SK-N-SH (cell line): ENCODE data around the gene SLC13A1. TPM values are rescaled to one million over a fixed set of nuclear protein-coding genes. Genes with fewer than 3 reads are reported as not detected.

Experiments used
- CTCF ChIA-PET: fragments of 300-600, 350-600 bp; formaldehyde crosslinking; extraction: SDS; loops from one replicate; lab custom pipeline; 2021; lab: Yijun Ruan, JAX
- POLR2A ChIA-PET: fragments of 350-600 bp; sonication (Branson Sonifier 250); formaldehyde crosslinking; extraction: SDS; loops from one replicate; lab custom pipeline; 2020; ENCODE audit warnings: antibody characterized with exemption, inconsistent platforms; lab: Yijun Ruan, JAX
- DNase-seq: peaks from one replicate; pipeline ENCODE4 v3.0.0; 2012
- H2AFZ ChIP-seq: fragments of 200-600 bp; sonication (generic); 2 replicates; pipeline ENCODE4 v1.8.1; 2016; ENCODE audit warnings: antibody characterized with exemption, mild to moderate bottlenecking, low read depth
- H3F3A ChIP-seq: fragments of 200-600 bp; sonication (generic); replicated peaks from 2 replicates; pipeline ENCODE3; 2016; ENCODE audit warnings: antibody characterized with exemption, mild to moderate bottlenecking; ENCODE audit not compliant: insufficient read depth
- H3K27ac ChIP-seq, 2 experiments: fragments of 200-500 bp in 1 of 2; fragments of 200-600 bp in 1 of 2; sonication (Bioruptor generic) in 1 of 2; sonication (generic), shearing (Covaris generic) in 1 of 2; 2 replicates each; pipeline versions ENCODE4 v1.5.1 to v1.6.1; 2014 to 2016; ENCODE audit warnings: low read depth in 2 of 2, inconsistent platforms in 1 of 2, low read length in 1 of 2, mild to moderate bottlenecking in 1 of 2, mixed read lengths in 1 of 2
- H3K27me3 ChIP-seq: fragments of 200-600 bp; sonication (generic), shearing (Covaris generic); 2 replicates; pipeline ENCODE4 v1.6.1; 2016; ENCODE audit warnings: mixed run types; ENCODE audit not compliant: insufficient read depth
- H3K36me3 ChIP-seq, 2 experiments: fragments of 200-500 bp in 1 of 2; fragments of 200-600 bp in 1 of 2; sonication (Bioruptor generic) in 1 of 2; sonication (generic) in 1 of 2; replicated peaks in 1 of 2; 2 replicates each; pipeline versions ENCODE3 to v1.5.1; 2014 to 2016; ENCODE audit warnings: low read length in 1 of 2, mild to moderate bottlenecking in 1 of 2; ENCODE audit not compliant: insufficient read depth in 2 of 2, control insufficient read depth in 1 of 2
- H3K4me1 ChIP-seq, 2 experiments: fragments of 200-500 bp in 1 of 2; fragments of 200-600 bp in 1 of 2; sonication (Bioruptor generic) in 1 of 2; sonication (generic), shearing (Covaris generic) in 1 of 2; 2 replicates each; pipeline versions ENCODE4 v1.5.1 to v1.6.1; 2014 to 2016; ENCODE audit warnings: low read depth in 1 of 2, low read length in 1 of 2, mixed run types in 1 of 2; ENCODE audit not compliant: insufficient read depth in 2 of 2, control insufficient read depth in 1 of 2
- H3K4me2 ChIP-seq: fragments of 200-600 bp; sonication (generic), shearing (Covaris generic); 2 replicates; pipeline ENCODE4 v1.6.1; 2017; ENCODE audit warnings: mixed run types
- H3K4me3 ChIP-seq, 2 experiments: fragments of 200-500 bp in 1 of 2; fragments of 200-600 bp in 1 of 2; sonication (Bioruptor generic) in 1 of 2; sonication (generic), shearing (Covaris generic) in 1 of 2; 2 replicates each; pipeline versions ENCODE4 v1.5.1 to v1.8.1; 2014 to 2016; ENCODE audit warnings: low read depth in 2 of 2, inconsistent platforms in 1 of 2, low read length in 1 of 2, mild to moderate bottlenecking in 1 of 2, mixed read lengths in 1 of 2, moderate library complexity in 1 of 2
- H3K79me2 ChIP-seq: fragments of 200-600 bp; sonication (generic); 2 replicates; pipeline ENCODE4 v1.8.1; 2017; ENCODE audit warnings: mild to moderate bottlenecking; ENCODE audit not compliant: insufficient read depth
- H3K9ac ChIP-seq: fragments of 200-600 bp; sonication (generic); 2 replicates; pipeline ENCODE4 v1.6.1; 2017; ENCODE audit warnings: mixed run types
- H3K9me2 ChIP-seq: fragments of 200-600 bp; sonication (generic); 2 replicates; pipeline ENCODE4 v1.6.1; 2017; ENCODE audit warnings: mixed run types
- H3K9me3 ChIP-seq: fragments of 200-600 bp; sonication (generic); 2 replicates; pipeline ENCODE4 v1.6.1; 2017; ENCODE audit warnings: mixed run types, mild to moderate bottlenecking, moderate library complexity
- H4K20me1 ChIP-seq: fragments of 200-600 bp; sonication (generic); 2 replicates; pipeline ENCODE4 v1.6.1; 2017; ENCODE audit warnings: mild to moderate bottlenecking, mixed run types; ENCODE audit not compliant: insufficient read depth
- CHD2 ChIP-seq: fragments of 150-350 bp; IDR thresholded peaks from 2 replicates; pipeline ENCODE4 v1.6.1; 2018; ENCODE audit warnings: low read length; ENCODE audit not compliant: partially characterized antibody
- CTCF ChIP-seq: fragments of 200-600 bp; sonication (generic); IDR thresholded peaks from 2 replicates; pipeline ENCODE4 v1.6.1; 2017; ENCODE audit warnings: antibody characterized with exemption, mild to moderate bottlenecking, moderate library complexity
- ELF1 ChIP-seq: IDR thresholded peaks from 2 replicates; pipeline ENCODE4 v1.4.0; 2012
- EP300 ChIP-seq, 2 experiments: IDR thresholded peaks; 2 replicates each; pipeline versions ENCODE4 v1.4.0 to v1.6.1; 2012; ENCODE audit warnings: borderline replicate concordance in 1 of 2, low read depth in 1 of 2, low read length in 1 of 2
- EZH2phosphoT487 ChIP-seq: fragments of 200-600 bp; sonication (generic); IDR thresholded peaks from 2 replicates; pipeline ENCODE4 v1.6.1; 2017; ENCODE audit warnings: low read depth, mixed run types, mild to moderate bottlenecking, antibody characterized with exemption, moderate library complexity, borderline replicate concordance
- FOSL2 ChIP-seq: IDR thresholded peaks from 2 replicates; pipeline ENCODE4 v1.4.0; 2012; ENCODE audit warnings: low read depth, mild to moderate bottlenecking, moderate library complexity, borderline replicate concordance
- FOXJ3 ChIP-seq: sonication (generic); formaldehyde crosslinking; IDR thresholded peaks from 2 replicates; pipeline ENCODE4 v1.5.1; 2020; ENCODE audit warnings: mild to moderate bottlenecking, missing genetic modification reagents
- GATA2 ChIP-seq: sonication (generic); formaldehyde crosslinking; IDR thresholded peaks from 2 replicates; pipeline ENCODE4 v1.5.0; 2020; ENCODE audit warnings: mild to moderate bottlenecking, missing genetic modification reagents
- IRF3 ChIP-seq: fragments of 150-350 bp; IDR thresholded peaks from 2 replicates; pipeline ENCODE4 v1.6.1; 2016; ENCODE audit warnings: mild to moderate bottlenecking, low read depth, low read length
- MEF2A ChIP-seq: IDR thresholded peaks from 2 replicates; pipeline ENCODE4 v1.4.0; 2012; ENCODE audit warnings: low read depth, borderline replicate concordance
- MXI1 ChIP-seq: IDR thresholded peaks from 2 replicates; pipeline ENCODE4 v1.6.1; 2012; ENCODE audit warnings: mild to moderate bottlenecking, low read depth, low read length, improper control_type of control experiment
- NFIC ChIP-seq: IDR thresholded peaks from 2 replicates; pipeline ENCODE4 v1.4.0; 2012; ENCODE audit warnings: borderline replicate concordance
- RCOR1 ChIP-seq: fragments of 150-350 bp; IDR thresholded peaks from 2 replicates; pipeline ENCODE4 v1.6.1; 2017; ENCODE audit warnings: antibody characterized with exemption, low read length
- SIN3A ChIP-seq: IDR thresholded peaks from 2 replicates; pipeline ENCODE4 v1.6.1; 2012; ENCODE audit warnings: low read depth, mild to moderate bottlenecking, low read length, moderate library complexity, borderline replicate concordance
- USF1 ChIP-seq: IDR thresholded peaks from 2 replicates; pipeline ENCODE4 v1.4.0; 2012; ENCODE audit warnings: low read depth, borderline replicate concordance
- ZBTB33 ChIP-seq: IDR thresholded peaks from 2 replicates; pipeline ENCODE4 v1.4.0; 2012; ENCODE audit warnings: low read depth, borderline replicate concordance
- WGBS: methylation state at CpG from one replicate; pipeline ENCODE4 v1.1.6; 2017; ENCODE audit warnings: low lambda C conversion rate; 5-methylcytosine and 5-hydroxymethylcytosine counted together
- polyA plus RNA-seq, 3 experiments: library from polyadenylated mRNA; depleted of rRNA; stranded (reverse); fragments of >200 nt; gene quantifications; 2 replicates each; pipeline ENCODE4 v1.2.3, GENCODE V29; 2012

Gene SLC13A1
- polyA plus RNA-seq, 1 of the 3 experiments (the other 2 are of a cell fraction), result not detected

GRCh38 chr7:123241809-123242208 is 42.0 kb upstream of the SLC13A1 start:
- H2AFZ ChIP-seq, result no peak overlapping the region
- no peak overlapping the region for H3K9ac ChIP-seq
- TF ChIP-seq FOXJ3 (CRISPR knock-in tag) (peak; percentile 55; the same call in 1 of the 2 replicates), EP300 (IDR thresholded peaks at IDR 0.05; ENCODE audit: borderline replicate concordance in 1 of 2, low read depth in 1 of 2, low read length in 1 of 2) (peak in 1 of 2 experiments; percentile 63; a peak in 1 of 4 replicates), CTCF (no peak), USF1 (no peak), MEF2A (no peak), ZBTB33 (no peak), EZH2phosphoT487 (no peak), RCOR1 (peak; percentile 68; the same call in 1 of the 2 replicates), MXI1 (peak; percentile 15; the same call in 1 of the 2 replicates), FOSL2 (no peak), CHD2 (peak; percentile 38), ELF1 (no peak), NFIC (no peak), GATA2 (CRISPR knock-in tag) (0 out of 2 replicates have a peak, but pooled peaks have one; percentile 30), IRF3 (no peak), SIN3A (no peak)
- H3K36me3 ChIP-seq, result no peaks in the 10 kb centered on the region
- no peaks in the 10 kb centered on the region for H3K79me2 ChIP-seq
- no peaks in the 10 kb centered on the region for H3K9me2 ChIP-seq
- peak overlapping the region; percentile 53; the same call in 1 of the 2 replicates for H3K4me2 ChIP-seq
- peak; percentile 38 for DNase-seq
- WGBS, result 23% methylated on average over 3 of the region's 3 CpGs
- POLR2A ChIA-PET, result no interaction called here
- H3K9me3 ChIP-seq, result no peaks in the 10 kb centered on the region
- no peaks in the 10 kb centered on the region for H4K20me1 ChIP-seq
- H3K27ac ChIP-seq, result peak overlapping the region in 1 of 2 experiments; percentile 92; a peak in 2 of 4 replicates
- no peaks in the 10 kb centered on the region for H3F3A ChIP-seq
- CTCF ChIA-PET, result no interaction called here
- H3K4me3 ChIP-seq, result no peak overlapping the region
- no peaks in the 10 kb centered on the region for H3K27me3 ChIP-seq
- peaks cover 0 to 21% of the 10 kb centered on the region in 2 experiments; a peak in 2 of 4 replicates for H3K4me1 ChIP-seq
